ELF-1 (cell line): Measurements from ENCODE around the gene PNPLA7.
A peak's percentile ranks its signal among the peaks of the same experiment; 100 is the strongest.
"Not testable (repeated sequence)": the region's sequence is repeated elsewhere in the genome, so short reads cannot be mapped to it uniquely, and the experiment has no call there.

Source experiments
- DNase-seq: peaks from one replicate; pipeline ENCODE4 v3.0.0-alpha.2; 2016; ENCODE audit warnings: low read depth, low spot score

PNPLA7 gene

GRCh38 chr9:137480686-137481683 lies 69.2 kb downstream of the PNPLA7 start:
- DNase-seq: no peak

- DNase-seq: no peak
Observed at GRCh38 chr9:137479892-137480685, 70.1 kb downstream of the PNPLA7 start.

- DNase-seq: peak; percentile 41
Observed at GRCh38 chr9:137478962-137479861, 71.0 kb downstream of the PNPLA7 start.

GRCh38 chr9:137478613-137478961 lies 71.6 kb downstream of the PNPLA7 start:
- DNase-seq: no peak

GRCh38 chr9:137477778-137478612 lies 72.2 kb downstream of the PNPLA7 start:
- DNase-seq: no peak

GRCh38 chr9:137476856-137477255 lies 73.3 kb downstream of the PNPLA7 start:
- no peak for DNase-seq

- no peak for DNase-seq
Observed at GRCh38 chr9:137475666-137476065, 74.5 kb downstream of the PNPLA7 start.

GRCh38 chr9:137474271-137474670 lies 75.9 kb downstream of the PNPLA7 start:
- no peak for DNase-seq

- DNase-seq: no peak
Observed at GRCh38 chr9:137470785-137471184, 79.4 kb downstream of the PNPLA7 start.

- no peak for DNase-seq
Observed at GRCh38 chr9:137467896-137468295, 82.3 kb downstream of the PNPLA7 start.

- no peak for DNase-seq
Observed at GRCh38 chr9:137467161-137467581, 83.0 kb downstream of the PNPLA7 start.

- not testable (repeated sequence) for DNase-seq
Observed at GRCh38 chr9:137466389-137467085, 83.7 kb downstream of the PNPLA7 start.

- DNase-seq: no peak
Observed at GRCh38 chr9:137465720-137466388, 84.3 kb downstream of the PNPLA7 start.

GRCh38 chr9:137465000-137465719 lies 85.0 kb downstream of the PNPLA7 start:
- no peak for DNase-seq

GRCh38 chr9:137464291-137464999 lies 85.8 kb downstream of the PNPLA7 start:
- no peak for DNase-seq

GRCh38 chr9:137463931-137464290 lies 86.3 kb downstream of the PNPLA7 start:
- DNase-seq: no peak

- DNase-seq: no peak
Observed at GRCh38 chr9:137462986-137463930, 86.9 kb downstream of the PNPLA7 start.
